NCI-H2029 treated with DMSO at 0.1 percent for 48 hours (cell line): Measurements from ENCODE around the gene KIF5C.
A peak's percentile ranks its signal among the peaks of the same experiment; 100 is the strongest.

Experiments used
- DNase-seq: peaks from one replicate; lab custom pipeline; 2025; lab: John Stamatoyannopoulos, UW

KIF5C gene

GRCh38 chr2:148924514-148925178 is 49.6 kb downstream of the KIF5C start:
- no peak for DNase-seq

- no peak for DNase-seq
These were observed 51.4 kb downstream of the KIF5C start for GRCh38 chr2:148926291-148926961.

DNA sequence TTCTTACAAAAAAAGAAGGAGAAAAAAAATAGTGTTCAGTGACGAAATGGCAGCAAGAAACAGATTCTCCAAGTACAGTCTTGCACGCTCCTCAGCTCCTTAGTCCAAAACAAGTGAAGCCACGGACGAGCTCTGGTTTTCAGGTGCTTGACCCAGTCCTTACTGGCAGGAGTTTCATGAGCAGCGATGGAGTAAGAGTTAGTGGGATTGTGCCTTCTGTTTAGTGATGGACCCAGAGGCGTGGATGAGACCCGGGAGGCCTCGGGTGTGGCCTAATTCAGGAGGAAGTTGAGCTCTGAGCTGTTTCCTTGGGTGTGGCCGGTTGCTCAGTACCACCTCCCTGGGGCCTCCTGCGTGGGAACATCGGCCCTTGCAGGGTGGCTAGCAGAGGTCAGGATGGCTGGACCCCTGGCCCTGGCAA is 52.0 kb downstream of the KIF5C start:
- DNase-seq: no peak

DNA sequence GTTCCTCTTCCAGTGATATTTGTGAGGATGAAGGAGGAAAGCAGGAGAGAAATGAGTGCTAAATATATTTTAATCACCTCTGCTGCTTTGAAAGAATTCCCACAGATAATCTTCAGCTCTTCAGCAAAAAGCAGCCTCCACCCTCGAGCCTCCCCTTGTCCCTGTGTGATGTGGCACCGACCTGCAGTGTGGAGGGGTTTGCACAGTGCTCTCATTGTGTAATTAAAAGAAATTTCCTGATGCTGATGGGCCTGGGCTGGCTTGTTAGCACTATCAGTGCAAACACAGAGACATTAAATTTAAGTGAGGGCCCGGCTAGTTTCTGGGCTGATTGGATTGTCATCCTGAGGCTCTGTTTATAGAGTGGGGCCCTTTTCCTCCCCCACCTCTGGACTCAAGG is 53.4 kb downstream of the KIF5C start:
- peak; percentile 24 for DNase-seq

DNA sequence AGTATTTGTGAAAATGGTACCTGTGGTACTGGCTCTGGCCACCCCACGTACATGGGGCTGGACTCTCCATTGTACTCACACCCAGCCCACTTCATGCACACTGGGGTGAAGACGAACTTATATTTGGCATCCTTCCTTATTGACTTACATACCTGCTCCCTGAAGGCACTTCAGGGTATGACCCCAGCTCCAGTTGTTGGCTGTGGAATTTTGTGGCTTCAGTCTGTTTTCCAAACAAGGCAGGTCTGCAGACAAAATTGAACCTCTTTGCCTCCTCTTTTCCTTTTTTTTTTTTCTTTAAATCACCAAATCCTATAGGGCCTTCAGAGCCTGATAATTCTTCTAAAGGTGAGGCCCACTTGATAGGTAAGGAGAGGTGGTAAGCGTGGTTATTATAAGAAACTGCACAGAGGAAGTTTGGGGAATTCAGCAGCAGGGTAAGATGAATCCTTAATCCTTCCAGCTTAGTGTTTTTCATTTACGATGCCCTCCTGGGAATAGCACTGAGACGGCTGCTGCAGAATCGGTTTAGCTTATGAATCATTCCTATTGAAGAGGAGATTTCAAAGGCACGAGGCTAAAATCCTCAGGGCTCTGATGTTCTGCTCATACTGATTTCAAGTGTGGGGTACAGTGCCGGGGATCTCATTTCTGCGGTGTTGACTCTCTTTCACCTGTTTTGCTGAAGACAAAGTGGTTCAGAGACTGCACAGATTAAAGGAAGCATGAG is 55.2 kb downstream of the KIF5C start:
- no peak for DNase-seq

GRCh38 chr2:148932536-148932935 is 57.5 kb downstream of the KIF5C start:
- DNase-seq: no peak

GRCh38 chr2:148933456-148933855 is 58.4 kb downstream of the KIF5C start:
- DNase-seq: no peak

GRCh38 chr2:148935791-148936190 is 60.8 kb downstream of the KIF5C start:
- no peak for DNase-seq

DNA sequence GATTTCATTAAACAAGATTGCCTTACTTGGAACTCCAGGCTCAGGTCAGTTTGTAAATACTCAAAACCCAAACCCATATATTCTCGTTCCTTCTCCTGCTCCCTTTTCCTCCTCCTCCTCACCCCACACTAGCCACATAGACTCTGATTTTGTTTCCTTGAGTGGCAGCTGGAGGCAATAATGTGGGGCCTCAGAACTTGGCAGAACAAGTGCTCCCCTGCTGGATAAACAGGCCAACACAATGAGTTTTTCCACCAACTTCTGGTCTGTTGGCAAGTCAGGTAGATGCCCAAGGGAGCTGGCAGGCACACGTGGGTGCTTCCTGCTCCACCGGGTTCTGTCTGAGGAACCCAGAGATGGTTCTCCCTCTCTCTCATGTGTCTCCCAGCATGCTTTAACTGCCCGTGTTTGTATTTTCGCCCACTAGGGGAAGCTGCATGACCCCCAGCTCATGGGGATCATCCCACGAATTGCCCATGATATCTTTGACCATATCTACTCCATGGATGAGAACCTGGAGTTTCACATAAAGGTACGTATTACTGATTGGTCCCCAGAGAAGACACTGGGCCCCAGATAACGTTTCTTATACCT is 61.9 kb downstream of the KIF5C start:
- DNase-seq: no peak

GRCh38 chr2:148939271-148939670 is 64.2 kb downstream of the KIF5C start:
- DNase-seq: no peak

GRCh38 chr2:148943097-148943496 is 68.1 kb downstream of the KIF5C start:
- no peak for DNase-seq

GRCh38 chr2:148944536-148944935 is 69.5 kb downstream of the KIF5C start:
- no peak for DNase-seq

GRCh38 chr2:148947299-148947698 is 72.3 kb downstream of the KIF5C start:
- DNase-seq: no peak

DNA sequence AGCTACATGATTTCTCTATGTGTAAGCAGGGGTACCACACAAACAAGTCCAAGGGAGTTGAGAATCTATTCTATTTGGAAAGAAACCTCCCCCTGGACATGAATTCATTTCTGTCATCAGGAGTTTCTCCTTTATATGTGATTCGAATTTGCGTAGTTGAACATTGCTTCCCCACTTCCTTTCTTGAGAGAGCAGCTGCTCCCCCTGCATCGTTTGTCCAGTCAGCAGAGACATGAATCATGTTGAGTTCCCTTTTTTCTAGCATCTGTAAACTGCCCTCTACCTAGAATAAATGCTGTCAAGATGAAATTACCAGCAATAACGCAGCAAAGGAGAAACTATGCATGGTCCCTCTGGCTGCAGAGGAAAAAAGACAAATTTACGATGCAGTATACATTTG is 73.8 kb downstream of the KIF5C start:
- no peak for DNase-seq

- no peak for DNase-seq
These were observed 74.3 kb downstream of the KIF5C start for GRCh38 chr2:148949348-148949747.

GRCh38 chr2:148952621-148953020 is 77.6 kb downstream of the KIF5C start:
- DNase-seq: no peak

GRCh38 chr2:148953426-148953825 is 78.4 kb downstream of the KIF5C start:
- no peak for DNase-seq

GRCh38 chr2:148954536-148954935 is 79.5 kb downstream of the KIF5C start:
- no peak for DNase-seq

DNA sequence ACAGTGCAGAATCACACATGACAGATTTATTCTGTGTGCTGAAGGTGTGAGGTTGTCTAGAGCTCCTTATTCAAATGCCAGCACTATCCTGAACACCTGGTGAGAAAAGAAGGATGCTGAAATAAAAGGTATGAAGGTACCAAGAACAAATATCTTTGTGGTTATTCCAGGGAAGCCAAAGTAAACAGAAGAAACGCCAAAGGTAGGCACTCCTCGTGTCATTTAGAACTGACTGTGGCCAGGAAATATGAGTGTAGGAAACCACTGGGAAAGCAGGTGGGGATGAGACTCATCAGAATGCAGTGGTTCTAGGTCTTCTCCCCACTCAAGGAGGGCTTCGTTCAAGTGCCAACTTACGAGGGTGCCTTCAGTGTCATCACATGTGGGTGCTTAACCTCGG is 80.8 kb downstream of the KIF5C start:
- peak; percentile 77 for DNase-seq

DNA sequence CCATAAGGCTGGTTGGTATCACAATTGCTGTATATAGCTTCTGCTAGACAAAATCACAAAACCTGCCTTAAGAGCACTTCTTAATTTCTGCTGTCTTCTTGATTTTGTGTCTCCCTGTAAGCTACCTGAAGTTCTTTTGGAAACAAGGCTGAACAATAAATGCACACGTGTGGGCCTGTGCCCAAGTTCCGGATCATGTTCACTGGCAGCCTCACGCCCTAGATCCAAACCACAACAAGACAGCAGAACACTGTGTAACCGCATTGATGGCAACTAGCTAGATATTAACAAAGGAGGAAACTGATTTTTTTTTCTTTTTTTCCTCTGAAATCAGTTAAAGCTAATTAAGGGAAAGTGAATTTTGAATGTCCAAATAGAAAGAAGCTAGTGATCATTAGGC is 82.0 kb downstream of the KIF5C start:
- DNase-seq: no peak

DNA sequence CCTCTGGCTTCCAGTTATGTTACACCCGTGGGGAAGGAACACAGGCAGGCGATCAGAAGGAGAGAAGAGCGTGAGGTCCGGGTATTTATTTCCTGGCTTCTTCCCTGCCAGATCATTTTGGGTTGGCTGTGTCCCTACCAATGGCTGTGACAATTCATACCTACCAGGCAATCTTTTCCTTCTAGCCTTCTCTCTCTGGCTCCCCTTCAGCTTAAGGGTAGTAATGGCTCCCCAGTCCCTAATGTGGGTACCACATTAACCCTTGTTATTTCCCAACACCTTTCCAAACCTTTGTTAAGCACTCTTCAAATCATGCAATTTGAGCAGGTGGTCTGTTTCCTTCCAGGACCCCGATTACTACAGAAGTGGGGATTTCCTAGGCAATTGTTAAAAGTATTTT is 84.7 kb downstream of the KIF5C start:
- DNase-seq: no peak

- no peak for DNase-seq
These were observed 85.5 kb downstream of the KIF5C start for GRCh38 chr2:148960483-148960882.

DNA sequence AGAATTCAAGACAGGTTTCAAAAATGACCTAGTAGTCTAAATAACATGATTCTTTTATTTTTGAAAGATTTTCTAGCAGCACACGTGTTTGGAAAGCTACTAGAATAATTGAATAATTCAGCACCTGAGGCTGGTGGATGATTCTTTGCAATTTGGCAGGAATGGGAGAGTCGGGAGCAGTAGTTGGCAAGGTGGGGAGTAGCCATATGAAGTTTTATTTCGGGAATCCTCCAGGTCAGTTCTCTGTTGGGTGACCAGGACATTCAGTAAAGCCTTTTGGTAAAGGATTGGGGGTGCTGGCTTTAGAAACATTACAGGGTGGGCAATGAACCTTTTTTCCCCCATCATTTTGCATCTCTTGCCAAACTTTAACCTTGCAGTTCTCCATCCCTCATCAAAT is 88.4 kb downstream of the KIF5C start:
- DNase-seq: no peak
